Endothelial cell of umbilical vein (primary cell): Measurements from ENCODE around the gene SUSD5. TPM values are rescaled to one million over a fixed set of nuclear protein-coding genes. Genes with fewer than 3 reads are reported as not detected.

Experiments used
- BruUV-seq: library from RNA; stranded (reverse); fragments of 400-500 nt; replicated peaks from 2 replicates; lab custom pipeline; 2021; lab: Mats Ljungman, UMichigan
- CTCF ChIA-PET: fragments of 300-600, 350-600 bp; sonication (Branson Sonifier 250); formaldehyde crosslinking; loops from one replicate; lab custom pipeline; 2021; ENCODE audit warnings: antibody characterized with exemption, inconsistent platforms; lab: Charles Lee
- POLR2A ChIA-PET: fragments of 300-600, 350-600 bp; sonication (Branson Sonifier 250); formaldehyde crosslinking; loops from one replicate; lab custom pipeline; 2021; ENCODE audit warnings: antibody characterized with exemption, inconsistent platforms; lab: Charles Lee
- DNase-seq: peaks from one replicate; pipeline ENCODE4 v3.0.0-alpha.2; 2011; ENCODE audit warnings: low read depth, low spot score
- FAIRE-seq: peaks from 2 replicates; lab custom pipeline; 2011; peaks lifted over from hg19 to GRCh38; lab: Jason Lieb, UNC
- H2AFZ ChIP-seq: 2 replicates; pipeline ENCODE4 v1.6.0; 2012; ENCODE audit warnings: low read depth, low read length, control low read depth, inconsistent platforms
- H3K27ac ChIP-seq: 2 replicates; pipeline ENCODE4 v1.5.1; 2011; ENCODE audit warnings: low read depth, mild to moderate bottlenecking, control low read depth, low read length, moderate library complexity; ENCODE audit not compliant: insufficient read depth
- H3K27me3 ChIP-seq, 2 experiments: 2 replicates each; pipeline versions ENCODE4 v1.6.0 to v1.6.1; 2011; ENCODE audit warnings: low read length in 2 of 2, mixed read lengths in 1 of 2; ENCODE audit not compliant: control insufficient read depth in 2 of 2, insufficient read depth in 2 of 2
- H3K36me3 ChIP-seq, 2 experiments: 2 replicates in 1 of 2; 3 replicates in 1 of 2; pipeline ENCODE4 v1.5.1; 2011; ENCODE audit warnings: low read length in 2 of 2, mild to moderate bottlenecking in 1 of 2, moderate library complexity in 1 of 2; ENCODE audit not compliant: control insufficient read depth in 2 of 2, insufficient read depth in 2 of 2; ENCODE audit errors: extremely low read depth in 1 of 2
- H3K4me1 ChIP-seq: 3 replicates; pipeline ENCODE4 v1.5.1; 2011; ENCODE audit warnings: mild to moderate bottlenecking, low read length; ENCODE audit not compliant: control insufficient read depth, insufficient read depth; ENCODE audit errors: extremely low read depth
- H3K4me2 ChIP-seq: 2 replicates; pipeline ENCODE4 v1.6.1; 2011; ENCODE audit warnings: low read length, control low read depth, mixed read lengths; ENCODE audit not compliant: insufficient read depth
- H3K4me3 ChIP-seq, 3 experiments: fragments of 200-600 bp in 1 of 3; sonication (generic), shearing (Covaris generic) in 1 of 3; replicated peaks in 1 of 3; 2 replicates each; pipeline ENCODE4 v1.5.1; 2011 to 2016; ENCODE audit warnings: control low read depth in 3 of 3, low read length in 3 of 3, mild to moderate bottlenecking in 2 of 3, inconsistent platforms in 1 of 3, low read depth in 1 of 3, moderate library complexity in 1 of 3; ENCODE audit not compliant: insufficient read depth in 1 of 3
- H3K79me2 ChIP-seq: 2 replicates; pipeline ENCODE4 v1.6.0; 2012; ENCODE audit warnings: low read length, inconsistent platforms; ENCODE audit not compliant: control insufficient read depth, insufficient read depth
- H3K9ac ChIP-seq: replicated peaks from 2 replicates; pipeline ENCODE3; 2011; ENCODE audit warnings: low read length, control low read depth; ENCODE audit not compliant: insufficient read depth; ENCODE audit errors: extremely low read depth
- H3K9me1 ChIP-seq: replicated peaks from 3 replicates; pipeline ENCODE4 v1.6.0; 2011; ENCODE audit warnings: mild to moderate bottlenecking, low read length; ENCODE audit not compliant: control insufficient read depth, insufficient read depth; ENCODE audit errors: extremely low read depth
- H3K9me3 ChIP-seq: replicated peaks from 2 replicates; pipeline ENCODE4 v1.5.1; 2012; ENCODE audit warnings: low read length, inconsistent platforms; ENCODE audit not compliant: control insufficient read depth, insufficient read depth
- H4K20me1 ChIP-seq: replicated peaks from 2 replicates; pipeline ENCODE3; 2011; ENCODE audit warnings: mild to moderate bottlenecking, low read length; ENCODE audit not compliant: control insufficient read depth, insufficient read depth; ENCODE audit errors: extremely low read depth
- EZH2 ChIP-seq: IDR thresholded peaks from 2 replicates; pipeline ENCODE4 v1.6.1; 2012; ENCODE audit warnings: borderline replicate concordance, low read depth, mild to moderate bottlenecking, moderate library complexity, low read length, inconsistent platforms; ENCODE audit not compliant: severe bottlenecking
- FOS ChIP-seq: IDR thresholded peaks from 2 replicates; pipeline ENCODE4 v1.6.1; 2011; ENCODE audit warnings: mild to moderate bottlenecking, low read length, moderate library complexity, borderline replicate concordance; ENCODE audit not compliant: insufficient read depth
- GATA2 ChIP-seq: IDR thresholded peaks from 2 replicates; pipeline ENCODE4 v1.7.0; 2011; ENCODE audit warnings: low read depth, mild to moderate bottlenecking, moderate library complexity, mixed read lengths, low read length; ENCODE audit not compliant: insufficient read length, insufficient read depth
- JUN ChIP-seq: IDR thresholded peaks from 2 replicates; pipeline ENCODE4 v1.6.1; 2011; ENCODE audit warnings: borderline replicate concordance, low read depth; ENCODE audit not compliant: insufficient read length, insufficient read depth
- MYC ChIP-seq: IDR thresholded peaks from one replicate; pipeline ENCODE4 v1.6.1; 2011; ENCODE audit warnings: mild to moderate bottlenecking, low read depth, low read length
- POLR2A ChIP-seq: IDR thresholded peaks from 2 replicates; pipeline ENCODE4 v1.6.1; 2012; ENCODE audit warnings: low read depth, mild to moderate bottlenecking, control low read depth, low read length
- POLR2AphosphoS5 ChIP-seq: IDR thresholded peaks from 2 replicates; pipeline ENCODE4 v1.6.1; 2012; ENCODE audit warnings: low read depth, mild to moderate bottlenecking, control low read depth, low read length, moderate library complexity; ENCODE audit not compliant: insufficient read depth
- dilution Hi-C: fragments of 300-500 bp; cut with MboI; formaldehyde crosslinking; loops from one replicate; pipeline ENCODE4 v1.15.0; 2019; ENCODE audit warnings: low sequenced_read_pairs; ENCODE audit not compliant: extremely low pct_ligation_motif_present
- intact Hi-C: fragments of 100-400 bp; cut with micrococcal nuclease; formaldehyde crosslinking; loops from one replicate; pipeline ENCODE4 v1.10.0; 2022
- polyA plus RNA-seq, 4 experiments: library from polyadenylated mRNA; depleted of rRNA in 3 of 4; stranded (reverse) in 3 of 4; unstranded in 1 of 4; fragments of >200 nt; gene quantifications; 2 replicates each; pipeline versions ENCODE4 v1.2.1 to v1.2.3, GENCODE V29; 2011 to 2012; ENCODE audit warnings: missing spikeins in 1 of 4
- total RNA-seq: library from RNA; stranded (reverse); gene quantifications from 2 replicates; pipeline ENCODE4 v1.2.3, GENCODE V29; 2021
- TF ChIP-seq, protein P1 (sequence below), 2 donors: IDR thresholded peaks; 1 replicate in 1 of 2; 2 replicates in 1 of 2; pipeline ENCODE4 v1.5.1; 2011; ENCODE audit warnings: low read length in 2 of 2, mild to moderate bottlenecking in 2 of 2, moderate library complexity in 2 of 2, control low read depth in 1 of 2, inconsistent platforms in 1 of 2, low read depth in 1 of 2; ENCODE audit not compliant: insufficient read depth in 1 of 2; ENCODE audit errors: extremely low read depth in 1 of 2
- TF ChIP-seq, protein P2 (sequence below): IDR thresholded peaks from 2 replicates; pipeline ENCODE4 v1.6.1; 2011; ENCODE audit not compliant: insufficient read depth, insufficient read length

Gene SUSD5
- total and polyA plus RNA-seq, 2 donors (not counting 3 experiments of a cell fraction or from before 2014, with no cell fraction given) = 7.7 to 18.8 TPM

DNA sequence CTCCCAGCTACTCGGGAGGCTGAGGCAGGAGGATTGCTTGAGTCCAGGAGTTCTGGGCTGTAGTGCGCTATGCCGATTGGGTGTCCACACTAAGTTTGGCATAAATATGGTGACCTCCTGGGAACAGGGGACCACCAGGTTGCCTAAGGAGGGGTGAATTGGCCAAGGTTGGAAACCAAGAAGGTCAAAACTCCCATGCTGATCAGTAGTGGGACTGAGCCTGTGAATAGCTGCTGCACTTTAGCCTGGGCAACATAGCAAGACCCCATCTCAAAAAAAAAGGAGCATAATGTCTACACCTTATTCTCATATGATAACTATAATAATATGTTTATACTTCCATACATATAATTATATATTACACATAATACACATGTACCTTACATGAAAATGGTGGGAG lies 115.6 kb downstream of the SUSD5 start:
- FAIRE-seq (no peak), DNase-seq (no peak)
- TF ChIP-seq POLR2A = no peak
- no peak for TF ChIP-seq MYC
- TF ChIP-seq EZH2 = no peak
- TF ChIP-seq JUN = no peak
- TF ChIP-seq, protein P1, sequence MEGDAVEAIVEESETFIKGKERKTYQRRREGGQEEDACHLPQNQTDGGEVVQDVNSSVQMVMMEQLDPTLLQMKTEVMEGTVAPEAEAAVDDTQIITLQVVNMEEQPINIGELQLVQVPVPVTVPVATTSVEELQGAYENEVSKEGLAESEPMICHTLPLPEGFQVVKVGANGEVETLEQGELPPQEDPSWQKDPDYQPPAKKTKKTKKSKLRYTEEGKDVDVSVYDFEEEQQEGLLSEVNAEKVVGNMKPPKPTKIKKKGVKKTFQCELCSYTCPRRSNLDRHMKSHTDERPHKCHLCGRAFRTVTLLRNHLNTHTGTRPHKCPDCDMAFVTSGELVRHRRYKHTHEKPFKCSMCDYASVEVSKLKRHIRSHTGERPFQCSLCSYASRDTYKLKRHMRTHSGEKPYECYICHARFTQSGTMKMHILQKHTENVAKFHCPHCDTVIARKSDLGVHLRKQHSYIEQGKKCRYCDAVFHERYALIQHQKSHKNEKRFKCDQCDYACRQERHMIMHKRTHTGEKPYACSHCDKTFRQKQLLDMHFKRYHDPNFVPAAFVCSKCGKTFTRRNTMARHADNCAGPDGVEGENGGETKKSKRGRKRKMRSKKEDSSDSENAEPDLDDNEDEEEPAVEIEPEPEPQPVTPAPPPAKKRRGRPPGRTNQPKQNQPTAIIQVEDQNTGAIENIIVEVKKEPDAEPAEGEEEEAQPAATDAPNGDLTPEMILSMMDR (IDR thresholded peaks at IDR 0.05; ENCODE audit: extremely low read depth in 1 of 2, insufficient read depth in 1 of 2, low read depth in 1 of 2, low read length in 2 of 2) = no peak
- no peak for TF ChIP-seq POLR2AphosphoS5
- dilution Hi-C loops = no loop called here
- ChIA-PET POLR2A (no interaction called here), CTCF (no interaction called here)
- no peaks in the 10 kb centered on the region for H3K36me3 ChIP-seq
- H3K9me3 ChIP-seq = no peaks in the 10 kb centered on the region
- H3K4me3 ChIP-seq = no peak overlapping the region
- H3K27ac ChIP-seq = no peak overlapping the region
- H2AFZ ChIP-seq = no peak overlapping the region
- no peaks in the 10 kb centered on the region for H4K20me1 ChIP-seq
- H3K9ac ChIP-seq = no peak overlapping the region
- H3K9me1 ChIP-seq = no peaks in the 10 kb centered on the region
- BruUV-seq = no TSS peak
- no peaks in the 10 kb centered on the region for H3K4me1 ChIP-seq
- intact Hi-C loops = no loop called here
- H3K79me2 ChIP-seq = no peaks in the 10 kb centered on the region
- H3K27me3 ChIP-seq = peaks cover 0 to 5% of the 10 kb centered on the region in 2 experiments
- H3K4me2 ChIP-seq = no peak overlapping the region

DNA sequence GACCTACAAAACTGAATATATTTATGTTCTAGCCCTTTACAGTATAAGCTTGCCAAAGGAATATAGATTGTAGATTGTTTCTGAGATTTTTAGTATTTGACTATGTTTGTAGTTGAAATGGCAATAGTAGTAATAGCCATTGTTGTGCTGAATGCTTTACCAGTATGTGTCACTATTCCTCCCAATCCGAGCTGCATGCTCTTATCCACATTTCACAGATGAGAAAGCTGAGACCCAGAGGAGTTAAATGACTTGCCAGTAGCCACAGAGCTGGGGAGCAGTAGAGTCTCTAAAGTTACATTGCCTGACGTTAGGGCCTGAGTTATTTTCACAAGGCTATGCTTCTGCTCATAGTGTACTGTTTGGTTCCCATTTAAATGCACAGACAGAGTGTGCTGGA lies 118.4 kb downstream of the SUSD5 start:
- intact Hi-C loops (no loop called here), dilution Hi-C loops (no loop called here)
- Histone ChIP-seq H3K27ac (no peak overlapping the region), H2AFZ (no peak overlapping the region), H4K20me1 (no peaks in the 10 kb centered on the region), H3K4me2 (no peak overlapping the region), H3K9me3 (no peaks in the 10 kb centered on the region), H3K4me1 (peaks cover 6% of the 10 kb centered on the region), H3K9me1 (no peaks in the 10 kb centered on the region), H3K9ac (no peak overlapping the region), H3K36me3 (no peaks in the 10 kb centered on the region), H3K4me3 (no peak overlapping the region), H3K27me3 (peaks cover 0 to under 1% of the 10 kb centered on the region in 2 experiments), H3K79me2 (peaks cover 14% of the 10 kb centered on the region)
- BruUV-seq = no TSS peak
- ChIA-PET POLR2A (interaction anchor here (0.6 kb wide), 1 partner anchor 11 kb away, joined by 4 read pairs; no protein-coding TSS in a partner anchor), CTCF (no interaction called here)
- no peak for TF ChIP-seq GATA2
- TF ChIP-seq, protein P1 (IDR thresholded peaks at IDR 0.05; ENCODE audit: extremely low read depth in 1 of 2, insufficient read depth in 1 of 2, low read depth in 1 of 2, low read length in 2 of 2) = no peak
- TF ChIP-seq, protein P2, sequence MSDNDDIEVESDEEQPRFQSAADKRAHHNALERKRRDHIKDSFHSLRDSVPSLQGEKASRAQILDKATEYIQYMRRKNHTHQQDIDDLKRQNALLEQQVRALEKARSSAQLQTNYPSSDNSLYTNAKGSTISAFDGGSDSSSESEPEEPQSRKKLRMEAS = no peak
- no peak for TF ChIP-seq MYC
- no peak for TF ChIP-seq FOS
- no peak for TF ChIP-seq JUN
- TF ChIP-seq POLR2A = no peak
- no peak for TF ChIP-seq POLR2AphosphoS5
- DNase-seq (no peak), FAIRE-seq (no peak)
